Endothelial cell of umbilical vein (primary cell): Measurements from ENCODE around the gene RBM44.
"Not testable (repeated sequence)": the region's sequence is repeated elsewhere in the genome, so short reads cannot be mapped to it uniquely, and the experiment has no call there.

Experiments used
- EZH2 ChIP-seq: IDR thresholded peaks from 2 replicates; pipeline ENCODE4 v1.6.1; 2012; ENCODE audit warnings: borderline replicate concordance, low read depth, mild to moderate bottlenecking, moderate library complexity, low read length, inconsistent platforms; ENCODE audit not compliant: severe bottlenecking
- POLR2A ChIP-seq: IDR thresholded peaks from 2 replicates; pipeline ENCODE4 v1.6.1; 2012; ENCODE audit warnings: low read depth, mild to moderate bottlenecking, control low read depth, low read length
- TF ChIP-seq, protein P1 (sequence below), 2 donors: IDR thresholded peaks; 1 replicate in 1 of 2; 2 replicates in 1 of 2; pipeline ENCODE4 v1.5.1; 2011; ENCODE audit warnings: low read length in 2 of 2, mild to moderate bottlenecking in 2 of 2, moderate library complexity in 2 of 2, control low read depth in 1 of 2, inconsistent platforms in 1 of 2, low read depth in 1 of 2; ENCODE audit not compliant: insufficient read depth in 1 of 2; ENCODE audit errors: extremely low read depth in 1 of 2

DNA sequence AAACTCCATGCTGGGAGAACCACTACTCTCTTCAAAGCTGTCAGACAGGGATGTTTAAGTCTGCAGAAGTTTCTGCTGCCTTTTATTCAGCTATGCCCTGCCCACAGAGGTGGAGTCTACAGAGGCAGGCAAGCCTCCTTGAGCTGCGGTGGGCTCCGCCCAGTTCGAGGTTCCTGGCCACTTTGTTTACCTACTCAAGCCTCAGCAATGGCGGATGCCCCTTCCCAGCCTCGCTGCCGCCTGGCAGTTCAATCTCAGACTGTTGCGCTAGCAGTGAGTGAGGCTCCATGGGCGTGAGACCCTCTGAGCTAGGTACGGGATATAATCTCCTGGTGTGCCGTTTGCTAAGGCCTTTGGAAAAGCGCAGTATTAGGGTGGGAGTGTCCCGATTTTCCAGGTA lies 50.4 kb downstream of the RBM44 start:
- TF ChIP-seq POLR2A, EZH2: not testable (repeated sequence)
- TF ChIP-seq, protein P1, sequence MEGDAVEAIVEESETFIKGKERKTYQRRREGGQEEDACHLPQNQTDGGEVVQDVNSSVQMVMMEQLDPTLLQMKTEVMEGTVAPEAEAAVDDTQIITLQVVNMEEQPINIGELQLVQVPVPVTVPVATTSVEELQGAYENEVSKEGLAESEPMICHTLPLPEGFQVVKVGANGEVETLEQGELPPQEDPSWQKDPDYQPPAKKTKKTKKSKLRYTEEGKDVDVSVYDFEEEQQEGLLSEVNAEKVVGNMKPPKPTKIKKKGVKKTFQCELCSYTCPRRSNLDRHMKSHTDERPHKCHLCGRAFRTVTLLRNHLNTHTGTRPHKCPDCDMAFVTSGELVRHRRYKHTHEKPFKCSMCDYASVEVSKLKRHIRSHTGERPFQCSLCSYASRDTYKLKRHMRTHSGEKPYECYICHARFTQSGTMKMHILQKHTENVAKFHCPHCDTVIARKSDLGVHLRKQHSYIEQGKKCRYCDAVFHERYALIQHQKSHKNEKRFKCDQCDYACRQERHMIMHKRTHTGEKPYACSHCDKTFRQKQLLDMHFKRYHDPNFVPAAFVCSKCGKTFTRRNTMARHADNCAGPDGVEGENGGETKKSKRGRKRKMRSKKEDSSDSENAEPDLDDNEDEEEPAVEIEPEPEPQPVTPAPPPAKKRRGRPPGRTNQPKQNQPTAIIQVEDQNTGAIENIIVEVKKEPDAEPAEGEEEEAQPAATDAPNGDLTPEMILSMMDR (IDR thresholded peaks at IDR 0.05; ENCODE audit: extremely low read depth in 1 of 2, insufficient read depth in 1 of 2, low read depth in 1 of 2, low read length in 2 of 2), result not testable (repeated sequence)
